HepG2 (cell line): ENCODE results near the gene USP24. TPM values are rescaled to one million over a fixed set of nuclear protein-coding genes. Genes with fewer than 3 reads are reported as not detected.

Source experiments
- AFF4 ChIP-seq: sonication (generic); formaldehyde crosslinking; IDR thresholded peaks from 2 replicates; pipeline ENCODE4 v1.4.0; 2020; ENCODE audit warnings: missing genetic modification reagents
- CSRNP1 ChIP-seq: sonication (generic); formaldehyde crosslinking; IDR thresholded peaks from 2 replicates; pipeline ENCODE4 v1.8.1; 2023; ENCODE audit warnings: mild to moderate bottlenecking, missing genetic modification reagents
- CTCF ChIP-seq: sonication (generic); formaldehyde crosslinking; IDR thresholded peaks from 2 replicates; pipeline ENCODE4 v1.5.0; 2020; ENCODE audit warnings: mild to moderate bottlenecking, missing genetic modification reagents, moderate library complexity
- E2F5 ChIP-seq: sonication (generic); formaldehyde crosslinking; conservative IDR thresholded peaks from 2 replicates; pipeline ENCODE4 v1.4.0; 2020; ENCODE audit warnings: missing genetic modification reagents
- KMT2A ChIP-seq: sonication (generic); formaldehyde crosslinking; IDR thresholded peaks from 2 replicates; pipeline ENCODE4 v1.4.0; 2020; ENCODE audit warnings: missing genetic modification reagents
- MTF1 ChIP-seq: sonication (generic); formaldehyde crosslinking; IDR thresholded peaks from 2 replicates; pipeline ENCODE4 v1.5.0; 2020; ENCODE audit warnings: missing genetic modification reagents
- NFE2L2 ChIP-seq: fragments of 150-350 bp; IDR thresholded peaks from 2 replicates; pipeline ENCODE4 v1.6.1; 2014; ENCODE audit warnings: low read length
- NONO ChIP-seq, 2 experiments: fragments of 450-650 bp in 1 of 2; sonication (generic) in 1 of 2; formaldehyde crosslinking in 1 of 2; IDR thresholded peaks in 1 of 2; conservative IDR thresholded peaks in 1 of 2; 2 replicates each; pipeline versions ENCODE4 v1.6.1 to v1.8.0; 2017 to 2022; ENCODE audit warnings: mild to moderate bottlenecking in 1 of 2, missing genetic modification reagents in 1 of 2, moderate library complexity in 1 of 2
- PRDM10 ChIP-seq: sonication (generic); formaldehyde crosslinking; IDR thresholded peaks from 2 replicates; pipeline ENCODE4 v1.4.0; 2020; ENCODE audit warnings: low read depth, missing genetic modification reagents
- SRF ChIP-seq: IDR thresholded peaks from 2 replicates; pipeline ENCODE4 v1.6.1; 2011; ENCODE audit warnings: mild to moderate bottlenecking, low read depth, low read length, moderate library complexity
- ZFP82 ChIP-seq: sonication (generic); formaldehyde crosslinking; IDR thresholded peaks from 2 replicates; pipeline ENCODE4 v1.5.1; 2020; ENCODE audit warnings: mild to moderate bottlenecking, missing genetic modification reagents, borderline replicate concordance
- ZNF574 ChIP-seq: sonication (generic); formaldehyde crosslinking; IDR thresholded peaks from 2 replicates; pipeline ENCODE4 v1.4.0; 2020; ENCODE audit warnings: missing genetic modification reagents
- polyA plus RNA-seq, 8 experiments: library from polyadenylated mRNA; depleted of rRNA in 3 of 8; stranded (reverse) in 7 of 8; unstranded in 1 of 8; fragments of >200 nt; fragmentation: Illumina TruSeq in 4 of 8; extraction: Trizol in 4 of 8; gene quantifications; 2 replicates each; pipeline versions ENCODE4 v1.2.1 to v1.2.3, GENCODE V29; 2011 to 2016; ENCODE audit warnings: low read depth in 4 of 8, missing spikeins in 1 of 8, mixed read lengths in 1 of 8; ENCODE audit not compliant: insufficient read depth in 1 of 8
- total RNA-seq, 5 experiments: library from RNA; depleted of rRNA; stranded (reverse); fragments of >200 nt; fragmentation: Illumina TruSeq; extraction: Trizol; gene quantifications; 2 replicates each; pipeline ENCODE4 v1.2.3, GENCODE V29; 2016; ENCODE audit warnings: low read depth in 1 of 5

Gene USP24
- total and polyA plus RNA-seq, 2 of the 13 experiments (the other 11 are each of a cell fraction or from before 2014, with no cell fraction given): 18.8 to 47.6 TPM

GRCh38 chr1:55039342-55040082 is 175.7 kb downstream of the USP24 start, which contains the start of gene PCSK9 (continued):
- TF ChIP-seq ZNF574 (CRISPR knock-in tag) (peak; percentile 84), PRDM10 (CRISPR knock-in tag) (0 out of 2 replicates have a peak, but pooled peaks have one; percentile 24), KMT2A (CRISPR knock-in tag) (peak; percentile 94), NONO (IDR thresholded peaks at IDR 0.05) (no peak), NONO (CRISPR knock-in tag; conservative IDR thresholded peaks at IDR 0.05) (peak; percentile 92; the same call in 1 of the 2 replicates), SRF (no peak), MTF1 (no peak; the same call in none of the 2 replicates), CSRNP1 (CRISPR knock-in tag) (peak; percentile 98), CTCF (CRISPR knock-in tag) (peak; percentile 17; the same call in 1 of the 2 replicates), AFF4 (no peak), NFE2L2 (no peak), E2F5 (no peak), ZFP82 (CRISPR knock-in tag) (no peak)
